GM18867 (cell line): ENCODE measurements around the gene MAP7D1.
A peak's percentile ranks its signal among the peaks of the same experiment; 100 is the strongest.

Experiments
- ATAC-seq: cut with Tn5 transposase; IDR thresholded peaks from one replicate; pipeline ENCODE4 v1.9.1; 2021; ENCODE audit warnings: mild to moderate bottlenecking, moderate library complexity; ENCODE audit not compliant: unreplicated experiment

Gene MAP7D1

GRCh38 chr1:36126797-36127500 lies 29.0 kb upstream of the MAP7D1 start:
- no peak for ATAC-seq

GRCh38 chr1:36128126-36128904 lies 27.6 kb upstream of the MAP7D1 start:
- ATAC-seq, result no peak

DNA sequence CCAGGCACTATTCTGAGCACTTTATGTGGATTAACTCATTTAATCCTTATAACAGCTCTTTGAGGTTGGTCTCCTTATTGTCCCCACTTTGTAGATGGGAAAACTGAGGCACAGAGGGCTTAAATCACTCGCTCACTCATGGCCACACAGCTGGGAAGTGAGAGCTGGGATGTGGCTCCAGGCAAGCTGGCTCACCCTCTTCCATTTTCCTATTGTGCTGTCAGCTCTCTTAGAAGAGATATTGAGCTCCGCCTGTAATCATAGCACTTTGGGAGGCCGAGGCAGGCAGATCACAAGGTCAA lies 27.1 kb upstream of the MAP7D1 start:
- ATAC-seq, result no peak

DNA sequence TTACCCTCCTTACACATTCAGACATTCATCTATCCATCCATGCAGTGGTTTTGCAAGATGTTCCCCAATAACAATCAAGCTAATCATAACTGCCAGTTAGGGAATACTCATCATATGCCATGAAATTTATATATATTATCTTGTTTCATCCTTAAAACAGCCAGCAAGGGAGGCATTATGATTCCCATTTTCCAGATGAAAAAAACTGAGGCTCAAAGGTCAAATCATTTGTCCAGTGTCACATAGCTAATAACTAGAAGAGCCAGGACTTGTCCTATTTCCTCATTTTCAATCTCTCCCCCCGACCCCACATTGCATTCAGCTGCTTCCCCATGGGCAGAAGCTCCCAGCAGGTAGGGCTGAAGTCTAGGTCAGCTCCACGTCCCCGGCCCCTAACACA lies 23.9 kb upstream of the MAP7D1 start:
- no peak for ATAC-seq

DNA sequence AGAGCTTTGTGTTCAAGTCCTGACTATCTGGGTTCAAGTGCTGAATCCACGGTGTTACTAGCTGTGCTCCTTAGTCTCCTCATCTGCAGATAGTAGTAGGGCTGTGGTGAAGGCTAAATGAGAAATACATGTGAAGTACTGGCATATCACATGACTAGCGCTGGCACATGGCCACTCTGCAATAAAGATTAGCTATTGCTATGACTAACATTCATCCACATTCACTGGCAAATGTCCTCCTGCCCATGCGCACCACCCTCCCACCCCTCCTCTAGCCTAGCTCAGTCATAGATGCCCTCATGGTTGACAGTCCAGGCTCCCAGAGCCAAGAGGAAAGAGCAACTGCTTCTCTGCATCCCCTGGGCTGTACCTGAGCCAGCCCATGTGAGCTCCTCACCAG lies 22.5 kb upstream of the MAP7D1 start:
- no peak for ATAC-seq

- ATAC-seq, result no peak
Measured at GRCh38 chr1:36134031-36134430, 21.9 kb upstream of the MAP7D1 start.

- no peak for ATAC-seq
Measured at GRCh38 chr1:36134505-36135329, 21.2 kb upstream of the MAP7D1 start.

- ATAC-seq, result no peak
Measured at GRCh38 chr1:36135330-36135667, 20.7 kb upstream of the MAP7D1 start.

DNA sequence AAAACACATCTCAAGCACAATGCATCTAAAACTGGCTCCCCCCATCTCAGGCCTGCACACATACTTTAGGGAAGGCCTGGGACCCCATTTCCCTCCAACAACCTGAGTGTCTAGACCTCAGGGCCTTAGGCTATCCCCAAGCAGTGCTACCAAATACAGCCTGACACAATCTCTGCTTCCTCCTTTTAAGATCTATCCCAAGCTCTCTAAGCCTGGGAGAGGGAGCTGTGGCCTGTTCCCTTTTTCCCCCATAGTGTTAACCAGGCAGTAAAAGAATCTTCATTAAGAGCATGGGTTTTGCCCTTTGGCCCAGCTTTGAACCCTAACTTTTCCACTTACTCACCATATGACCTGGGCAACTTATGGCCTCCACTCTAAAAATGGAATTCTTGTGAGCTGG lies 20.2 kb upstream of the MAP7D1 start:
- ATAC-seq, result no peak

GRCh38 chr1:36136535-36136934 lies 19.4 kb upstream of the MAP7D1 start:
- no peak for ATAC-seq

DNA sequence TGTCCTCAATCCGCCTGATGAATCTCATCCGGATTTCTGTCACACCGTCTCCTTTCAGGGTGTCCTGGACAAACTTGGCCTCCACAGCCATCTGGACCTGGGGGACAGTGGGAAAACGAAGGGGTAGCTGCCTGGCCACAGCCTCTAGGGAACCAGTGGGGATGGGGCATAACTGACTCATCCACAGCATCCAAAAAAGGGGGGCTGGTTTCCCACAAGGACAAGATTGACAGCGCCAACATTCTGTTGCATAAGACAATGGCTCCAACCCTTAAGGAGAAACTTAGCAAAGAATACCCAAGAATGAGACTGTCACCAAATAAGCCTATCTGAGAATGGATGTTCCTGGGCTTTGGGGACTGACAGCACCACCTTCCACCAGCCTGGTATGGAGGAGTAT lies 18.7 kb upstream of the MAP7D1 start:
- no peak for ATAC-seq

DNA sequence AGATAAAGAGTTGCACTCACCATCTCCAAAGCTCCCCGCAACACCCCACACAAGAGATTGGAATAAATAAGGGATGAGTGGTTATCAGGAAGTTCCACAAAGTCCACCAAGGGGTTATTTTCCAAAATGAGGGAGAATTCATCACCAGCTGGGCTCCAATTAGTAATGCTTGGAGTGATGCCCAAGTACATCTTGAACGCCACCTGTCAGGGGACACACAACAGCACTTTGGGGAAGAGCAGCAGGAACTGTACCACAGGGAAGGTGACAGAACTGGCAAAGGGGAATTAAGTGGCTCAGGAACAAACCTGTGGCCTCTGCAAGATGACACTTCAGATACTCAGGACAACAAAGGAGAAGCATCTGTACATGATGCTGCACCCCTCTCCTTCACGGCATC lies 18.2 kb upstream of the MAP7D1 start:
- ATAC-seq, result no peak

GRCh38 chr1:36139521-36139920 lies 16.4 kb upstream of the MAP7D1 start:
- no peak for ATAC-seq

DNA sequence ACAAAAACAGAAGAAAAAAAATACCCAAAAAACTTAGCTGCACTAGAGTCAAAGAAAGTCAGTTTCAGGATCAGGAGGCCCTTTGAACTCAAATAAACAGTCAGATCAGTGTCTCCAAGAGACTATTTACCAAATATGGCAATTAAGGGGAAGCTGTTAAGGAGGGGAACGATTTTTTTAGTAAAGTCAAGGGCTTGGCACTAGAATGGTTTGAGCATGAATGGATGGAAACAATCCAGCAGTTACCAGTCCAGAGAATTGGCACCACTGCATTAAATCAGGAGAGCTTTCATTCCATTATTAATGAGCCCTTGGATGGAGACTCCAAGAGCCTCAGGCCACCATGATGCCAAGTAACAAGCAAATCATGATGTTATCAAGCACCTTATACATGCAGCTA lies 13.8 kb upstream of the MAP7D1 start:
- no peak for ATAC-seq

GRCh38 chr1:36143424-36143823 lies 12.5 kb upstream of the MAP7D1 start:
- peak; percentile 58 for ATAC-seq

GRCh38 chr1:36144413-36144812 lies 11.5 kb upstream of the MAP7D1 start:
- ATAC-seq, result no peak

- no peak for ATAC-seq
Measured at GRCh38 chr1:36148821-36149236, 7.1 kb upstream of the MAP7D1 start.

DNA sequence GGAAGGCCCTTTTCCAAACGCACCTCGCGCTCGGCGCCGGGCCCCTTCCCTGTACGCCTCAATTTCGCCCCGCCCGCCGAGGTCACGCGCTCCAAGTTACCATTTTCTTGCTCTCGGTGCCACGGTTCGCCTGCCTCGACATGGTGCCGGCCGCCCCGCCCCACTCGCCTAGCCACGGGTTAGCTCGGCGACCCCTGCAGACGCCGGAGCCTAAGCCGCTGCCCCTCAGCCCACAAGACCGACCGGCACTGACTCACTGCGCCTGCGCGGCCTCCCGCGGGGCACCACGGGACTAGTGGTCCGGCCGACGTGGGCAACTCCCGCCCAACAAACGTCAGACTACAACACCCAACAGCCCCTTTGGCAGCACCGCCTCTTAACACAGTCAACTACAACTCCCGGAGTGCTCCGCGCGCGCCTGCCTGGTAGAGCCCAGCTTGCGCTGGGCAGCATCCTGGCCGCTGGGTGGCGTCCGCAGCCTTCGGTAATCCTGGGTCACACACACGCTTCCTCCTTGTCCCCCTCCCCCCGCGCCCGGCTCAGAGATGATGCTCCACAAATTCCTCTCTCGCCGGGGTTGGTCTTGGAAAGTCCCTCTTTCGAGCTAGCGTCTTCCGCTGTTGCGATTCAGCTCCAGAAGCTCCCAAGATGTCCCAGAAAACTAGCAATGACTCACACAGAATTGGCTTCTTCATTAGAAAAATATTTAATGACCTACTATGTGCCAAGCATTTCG lies 6.6 kb upstream of the MAP7D1 start, which contains the start of gene TRAPPC3:
TSS of gene TRAPPC3 (minus strand) at position 250 of the 736 bp plus-strand sequence. CDS start at position 142, 108 bp downstream.
- peak; percentile 89 for ATAC-seq

- no peak for ATAC-seq
Measured at GRCh38 chr1:36149973-36150295, 6.0 kb upstream of the MAP7D1 start.

GRCh38 chr1:36150296-36151133 lies 5.4 kb upstream of the MAP7D1 start:
- ATAC-seq, result peak; percentile 39
